WI38 (cell line): ENCODE results near the gene RAPGEF3.
A peak's percentile ranks its signal among the peaks of the same experiment; 100 is the strongest.

ENCODE experiments used
- H3K4me3 ChIP-seq: 2 replicates; pipeline ENCODE4 v1.5.1; 2011; ENCODE audit warnings: low read depth, mild to moderate bottlenecking, control low read depth, low read length
- CTCF ChIP-seq: IDR thresholded peaks from 2 replicates; pipeline ENCODE4 v1.5.1; 2012; ENCODE audit warnings: low read depth, mild to moderate bottlenecking, control low read depth, low read length

Gene RAPGEF3

GRCh38 chr12:47689215-47689614, 69.5 kb downstream of the RAPGEF3 start:
- H3K4me3 ChIP-seq, result no peak overlapping the region
- no peak for TF ChIP-seq CTCF

- no peak overlapping the region for H3K4me3 ChIP-seq
- no peak for TF ChIP-seq CTCF
These were observed 71.0 kb downstream of the RAPGEF3 start for GRCh38 chr12:47687636-47688035.

- H3K4me3 ChIP-seq, result no peak overlapping the region
- TF ChIP-seq CTCF, result peak; percentile 40; the same call in 1 of the 2 replicates
These were observed 71.9 kb downstream of the RAPGEF3 start for GRCh38 chr12:47686645-47687240.
